Nephron progenitor cell (in vitro differentiated cells): ENCODE data around the gene CCDC33.

Source experiments
- DNase-seq: peaks from one replicate; pipeline ENCODE4 v3.0.0; 2021
- H3K27ac Mint-ChIP-seq: 2 replicates; pipeline ENCODE4 v1.8.0; 2021; ENCODE audit warnings: mild to moderate bottlenecking, moderate library complexity, mixed read lengths
- H3K27me3 Mint-ChIP-seq: 2 replicates; pipeline ENCODE4 v1.8.0; 2021; ENCODE audit warnings: mild to moderate bottlenecking, low read depth, mixed read lengths; ENCODE audit not compliant: poor library complexity
- H3K36me3 Mint-ChIP-seq: 2 replicates; pipeline ENCODE4 v1.8.0; 2021; ENCODE audit warnings: low read depth, mixed read lengths
- H3K4me1 Mint-ChIP-seq: 2 replicates; pipeline ENCODE4 v1.8.0; 2021; ENCODE audit warnings: mixed read lengths
- H3K4me3 Mint-ChIP-seq: 2 replicates; pipeline ENCODE4 v1.8.0; 2021; ENCODE audit warnings: mild to moderate bottlenecking, moderate library complexity, mixed read lengths
- H3K9me3 Mint-ChIP-seq: 2 replicates; pipeline ENCODE4 v1.8.0; 2021; ENCODE audit warnings: mild to moderate bottlenecking, moderate library complexity, mixed read lengths
- CTCF ChIP-seq: fragments of 200-600 bp; sonication (generic); IDR thresholded peaks from 2 replicates; pipeline ENCODE4 v1.5.0; 2021; ENCODE audit warnings: antibody characterized with exemption

The CCDC33 gene

GRCh38 chr15:74383286-74383685 is 147.2 kb downstream of the CCDC33 start:
- Mint-ChIP-seq H3K27me3 (peaks cover 3% of the 10 kb centered on the region), H3K9me3 (no peaks in the 10 kb centered on the region), H3K27ac (no peak overlapping the region), H3K4me1 (peaks cover 38% of the 10 kb centered on the region), H3K36me3 (no peaks in the 10 kb centered on the region), H3K4me3 (no peak overlapping the region)
- TF ChIP-seq CTCF = no peak
- no peak for DNase-seq

GRCh38 chr15:74383695-74384565 is 147.8 kb downstream of the CCDC33 start:
- Mint-ChIP-seq H3K4me1 (peaks cover 36% of the 10 kb centered on the region), H3K4me3 (no peak overlapping the region), H3K36me3 (no peaks in the 10 kb centered on the region), H3K9me3 (no peaks in the 10 kb centered on the region), H3K27me3 (peaks cover 3% of the 10 kb centered on the region), H3K27ac (peak overlapping the region; percentile 2)
- no peak for DNase-seq
- no peak for TF ChIP-seq CTCF

- no peak overlapping the region for H3K4me3 Mint-ChIP-seq
- no peak for DNase-seq
- TF ChIP-seq CTCF = no peak
- H3K36me3 Mint-ChIP-seq = no peaks in the 10 kb centered on the region
- peak overlapping the region; percentile 2 for H3K27ac Mint-ChIP-seq
- H3K4me1 Mint-ChIP-seq = peaks cover 39% of the 10 kb centered on the region
- H3K9me3 Mint-ChIP-seq = no peaks in the 10 kb centered on the region
- peaks cover 3% of the 10 kb centered on the region for H3K27me3 Mint-ChIP-seq
Observed at GRCh38 chr15:74384566-74384880, 148.4 kb downstream of the CCDC33 start.

- Mint-ChIP-seq H3K36me3 (no peaks in the 10 kb centered on the region), H3K27me3 (peaks cover 3% of the 10 kb centered on the region), H3K4me3 (no peak overlapping the region), H3K9me3 (no peaks in the 10 kb centered on the region), H3K27ac (no peak overlapping the region), H3K4me1 (peaks cover 41% of the 10 kb centered on the region)
- TF ChIP-seq CTCF = no peak
- DNase-seq = no peak
Observed at GRCh38 chr15:74384881-74385643, 148.9 kb downstream of the CCDC33 start.

- no peak overlapping the region for H3K4me3 Mint-ChIP-seq
- H3K36me3 Mint-ChIP-seq = no peaks in the 10 kb centered on the region
- no peak for DNase-seq
- peaks cover 3% of the 10 kb centered on the region for H3K27me3 Mint-ChIP-seq
- peaks cover 48% of the 10 kb centered on the region for H3K4me1 Mint-ChIP-seq
- H3K9me3 Mint-ChIP-seq = no peaks in the 10 kb centered on the region
- no peak overlapping the region for H3K27ac Mint-ChIP-seq
- no peak for TF ChIP-seq CTCF
Observed at GRCh38 chr15:74385733-74386132, 149.6 kb downstream of the CCDC33 start.
